ENCODE data around the gene MREG.

GRCh38 chr2:215966274-215966673 lies 47.1 kb downstream of the MREG start:
- TF ChIP-seq CTCF (IDR thresholded peaks at IDR 0.05) = no peak
- TF ChIP-seq POLR2A (IDR thresholded peaks at IDR 0.05) = no peak
